HepG2 (cell line): Measurements from ENCODE around the gene C17orf58. TPM values are rescaled to one million over a fixed set of nuclear protein-coding genes. Genes with fewer than 3 reads are reported as not detected.

Experiments used
- ATAC-seq: fragments of 200-7000 bp; cut with Tn5 transposase; 3 replicates; pipeline ENCODE4 v1.9.1; 2020; ENCODE audit warnings: mild to moderate bottlenecking, moderate library complexity
- BruUV-seq: library from RNA; stranded (reverse); fragments of 400-500 nt; replicated peaks from 2 replicates; lab custom pipeline; 2021; lab: Mats Ljungman, UMichigan
- CTCF ChIA-PET: fragments of 300-600 bp; formaldehyde crosslinking; extraction: SDS; loops from one replicate; lab custom pipeline; 2021; ENCODE audit warnings: low total read pairs, inconsistent platforms, low intra/inter-chr PET ratio; lab: Yijun Ruan, JAX
- POLR2A ChIA-PET: fragments of 350-600 bp; sonication (Branson Sonifier 250); formaldehyde crosslinking; loops from one replicate; lab custom pipeline; 2020; ENCODE audit warnings: antibody characterized with exemption, inconsistent platforms; lab: Yijun Ruan, JAX
- DNase-seq: peaks from one replicate; pipeline ENCODE4 v3.0.0-alpha.2; 2015; ENCODE audit warnings: low spot score
- FAIRE-seq: peaks from 3 replicates; lab custom pipeline; 2011; peaks lifted over from hg19 to GRCh38; lab: Jason Lieb, UNC
- H2AFZ ChIP-seq: one replicate; pipeline ENCODE4 v1.6.1; 2011; ENCODE audit warnings: low read length, inconsistent platforms
- H3K27ac ChIP-seq: fragments of 300-600 bp; 3 replicates; pipeline ENCODE4 v1.8.0; 2011; ENCODE audit warnings: mixed run types, mild to moderate bottlenecking, mixed read lengths, low read length, inconsistent platforms; ENCODE audit not compliant: insufficient read depth; ENCODE audit errors: extremely low read length
- H3K27me3 ChIP-seq, 2 experiments: fragments of 200-600 bp in 1 of 2; 2 replicates in 1 of 2; 3 replicates in 1 of 2; pipeline versions ENCODE4 v1.6.0 to v1.8.0; 2011; ENCODE audit warnings: low read length in 2 of 2, mild to moderate bottlenecking in 2 of 2, moderate library complexity in 2 of 2, inconsistent platforms in 1 of 2; ENCODE audit not compliant: insufficient read depth in 2 of 2, control insufficient read depth in 1 of 2
- H3K36me3 ChIP-seq, 2 experiments: fragments of 200-600 bp in 1 of 2; replicated peaks in 1 of 2; 2 replicates in 1 of 2; 3 replicates in 1 of 2; pipeline versions ENCODE4 v1.5.1 to v1.8.0; 2011; ENCODE audit warnings: low read length in 2 of 2, inconsistent platforms in 1 of 2; ENCODE audit not compliant: insufficient read depth in 2 of 2, control insufficient read depth in 1 of 2
- H3K4me1 ChIP-seq: 2 replicates; pipeline ENCODE4 v1.5.1; 2012; ENCODE audit warnings: low read length, inconsistent platforms; ENCODE audit not compliant: insufficient read depth
- H3K4me2 ChIP-seq: 2 replicates; pipeline ENCODE4 v1.6.0; 2011; ENCODE audit warnings: low read depth, low read length, inconsistent platforms
- H3K4me3 ChIP-seq, 3 experiments: fragments of 200-600 bp in 1 of 3; sonication (generic), shearing (Covaris generic) in 1 of 3; replicated peaks in 1 of 3; 2 replicates each; pipeline ENCODE4 v1.5.1; 2011 to 2016; ENCODE audit warnings: low read length in 3 of 3, inconsistent platforms in 2 of 3, low read depth in 2 of 3, mild to moderate bottlenecking in 2 of 3, control low read depth in 1 of 3, mixed read lengths in 1 of 3; ENCODE audit not compliant: insufficient read depth in 1 of 3
- H3K79me2 ChIP-seq: one replicate; pipeline ENCODE4 v1.6.1; 2011; ENCODE audit warnings: low read length, inconsistent platforms; ENCODE audit not compliant: insufficient read depth
- H3K9ac ChIP-seq: 2 replicates; pipeline ENCODE4 v1.6.0; 2011; ENCODE audit warnings: mild to moderate bottlenecking, low read depth, low read length, inconsistent platforms; ENCODE audit not compliant: insufficient read depth
- H3K9me3 ChIP-seq: 2 replicates; pipeline ENCODE4 v1.5.1; 2012; ENCODE audit warnings: mild to moderate bottlenecking, low read length
- H4K20me1 ChIP-seq: 2 replicates; pipeline ENCODE4 v1.6.0; 2011; ENCODE audit warnings: inconsistent platforms, mild to moderate bottlenecking, low read length, moderate library complexity; ENCODE audit not compliant: insufficient read depth
- ADNP ChIP-seq: sonication (generic); formaldehyde crosslinking; IDR thresholded peaks from 2 replicates; pipeline ENCODE4 v1.4.0; 2020; ENCODE audit warnings: missing genetic modification reagents
- FOXA1 ChIP-seq, 2 experiments: fragments of 450-650 bp in 1 of 2; sonication (generic) in 1 of 2; formaldehyde crosslinking in 1 of 2; IDR thresholded peaks; 2 replicates each; pipeline versions ENCODE4 v1.4.0 to v1.6.1; 2016 to 2020; ENCODE audit warnings: missing genetic modification reagents in 1 of 2
- KDM4B ChIP-seq: sonication (generic); formaldehyde crosslinking; IDR thresholded peaks from 2 replicates; pipeline ENCODE4 v1.4.0; 2020; ENCODE audit warnings: missing genetic modification reagents
- MTA3 ChIP-seq: sonication (generic); formaldehyde crosslinking; IDR thresholded peaks from 2 replicates; pipeline ENCODE4 v1.4.0; 2020; ENCODE audit warnings: missing genetic modification reagents
- ZBTB33 ChIP-seq: sonication (generic); formaldehyde crosslinking; IDR thresholded peaks from 2 replicates; pipeline ENCODE4 v1.4.0; 2020; ENCODE audit warnings: missing genetic modification reagents
- ZMYM2 ChIP-seq: sonication (generic); formaldehyde crosslinking; IDR thresholded peaks from 2 replicates; pipeline ENCODE4 v1.8.0; 2022; ENCODE audit warnings: mild to moderate bottlenecking, missing genetic modification reagents
- ZMYM3 ChIP-seq: sonication (generic); formaldehyde crosslinking; IDR thresholded peaks from 2 replicates; pipeline ENCODE4 v1.5.1; 2020; ENCODE audit warnings: mild to moderate bottlenecking, missing genetic modification reagents
- ZNF234 ChIP-seq: sonication (generic); formaldehyde crosslinking; conservative IDR thresholded peaks from 2 replicates; pipeline ENCODE4 v1.5.1; 2020; ENCODE audit warnings: mild to moderate bottlenecking, missing genetic modification reagents
- ZNF280D ChIP-seq: sonication (generic); formaldehyde crosslinking; IDR thresholded peaks from 2 replicates; pipeline ENCODE4 v1.5.1; 2020; ENCODE audit warnings: mild to moderate bottlenecking, missing genetic modification reagents
- ZNF282 ChIP-seq: fragments of 450-650 bp; IDR thresholded peaks from 2 replicates; pipeline ENCODE4 v1.6.1; 2018; ENCODE audit not compliant: partially characterized antibody
- ZNF460 ChIP-seq: sonication (generic); formaldehyde crosslinking; IDR thresholded peaks from 2 replicates; pipeline ENCODE4 v1.5.1; 2020; ENCODE audit warnings: missing genetic modification reagents, mild to moderate bottlenecking, borderline replicate concordance
- ZNF615 ChIP-seq: sonication (generic); formaldehyde crosslinking; IDR thresholded peaks from 2 replicates; pipeline ENCODE4 v1.5.0; 2020; ENCODE audit warnings: mild to moderate bottlenecking, missing genetic modification reagents, borderline replicate concordance
- ZNF687 ChIP-seq: sonication (generic); formaldehyde crosslinking; IDR thresholded peaks from 2 replicates; pipeline ENCODE4 v1.5.1; 2020; ENCODE audit warnings: mild to moderate bottlenecking, missing genetic modification reagents, moderate library complexity
- ZNF775 ChIP-seq: sonication (generic); formaldehyde crosslinking; IDR thresholded peaks from 2 replicates; pipeline ENCODE4 v1.4.0; 2020; ENCODE audit warnings: missing genetic modification reagents, mild to moderate bottlenecking, moderate library complexity, borderline replicate concordance
- ZSCAN31 ChIP-seq: sonication (generic); formaldehyde crosslinking; IDR thresholded peaks from 2 replicates; pipeline ENCODE4 v1.5.0; 2020; ENCODE audit warnings: low read depth, mild to moderate bottlenecking, missing genetic modification reagents
- WGBS: methylation state at CpG from one replicate; pipeline ENCODE4 v1.1.6; 2017; ENCODE audit warnings: low lambda C conversion rate; 5-methylcytosine and 5-hydroxymethylcytosine counted together
- in situ Hi-C: cut with HindIII; loops from 2 replicates; pipeline ENCODE4 v1.10.0; 2017; ENCODE audit warnings: low pct_unique_long_range_greater_than_20kb; ENCODE audit not compliant: extremely low pct_ligation_motif_present
- intact Hi-C: fragments of 100-400 bp; cut with micrococcal nuclease; formaldehyde crosslinking; loops from one replicate; pipeline ENCODE4 v1.10.0; 2022; ENCODE audit not compliant: unreplicated experiment
- polyA plus RNA-seq, 8 experiments: library from polyadenylated mRNA; depleted of rRNA in 3 of 8; stranded (reverse) in 7 of 8; unstranded in 1 of 8; fragments of >200 nt; fragmentation: Illumina TruSeq in 4 of 8; extraction: Trizol in 4 of 8; gene quantifications; 2 replicates each; pipeline versions ENCODE4 v1.2.1 to v1.2.3, GENCODE V29; 2011 to 2016; ENCODE audit warnings: low read depth in 4 of 8, missing spikeins in 1 of 8, mixed read lengths in 1 of 8; ENCODE audit not compliant: insufficient read depth in 1 of 8
- total RNA-seq, 5 experiments: library from RNA; depleted of rRNA; stranded (reverse); fragments of >200 nt; fragmentation: Illumina TruSeq; extraction: Trizol; gene quantifications; 2 replicates each; pipeline ENCODE4 v1.2.3, GENCODE V29; 2016; ENCODE audit warnings: low read depth in 1 of 5

The C17orf58 gene
- total and polyA plus RNA-seq, 2 of the 13 experiments (the other 11 are each of a cell fraction or from before 2014, with no cell fraction given), result 15.6 to 15.8 TPM

- TF ChIP-seq ZNF687 (CRISPR knock-in tag) (peak; percentile 26; the same call in 1 of the 2 replicates), ZMYM3 (CRISPR knock-in tag) (peak; percentile 91), ADNP (0 out of 2 replicates have a peak, but pooled peaks have one; percentile 44), ZNF460 (CRISPR knock-in tag) (peak; percentile 94), ZBTB33 (CRISPR knock-in tag) (peak; percentile 93), ZMYM2 (peak; percentile 61; the same call in 1 of the 2 replicates)
These were observed 26.3 kb upstream of the C17orf58 start (continued) for GRCh38 chr17:68022547-68022946.

- no peaks in the 10 kb centered on the region for H3K9me3 ChIP-seq
- ChIA-PET POLR2A (no interaction called here), CTCF (no interaction called here)
- H3K4me1 ChIP-seq, result peaks cover 40% of the 10 kb centered on the region
- no peak overlapping the region for H2AFZ ChIP-seq
- no peak overlapping the region for H3K27ac ChIP-seq
- no peak for DNase-seq
- no peak overlapping the region for H3K4me3 ChIP-seq
- no peak overlapping the region for H3K4me2 ChIP-seq
- ATAC-seq, result no peak
- in situ Hi-C loops (no loop called here), intact Hi-C loops (loop anchor here (2.0 kb wide), 1 partner anchor 13 kb away; the partner anchor contains the start of gene KPNA2)
- no peaks in the 10 kb centered on the region for H4K20me1 ChIP-seq
- no peaks in the 10 kb centered on the region for H3K79me2 ChIP-seq
- H3K27me3 ChIP-seq, result no peaks in the 10 kb centered on the region; a peak in 1 of 5 replicates
- H3K36me3 ChIP-seq, result no peaks in the 10 kb centered on the region
- BruUV-seq, result no TSS peak
- WGBS, result 91% methylated on average over 8 of the region's 8 CpGs
- H3K9ac ChIP-seq, result no peak overlapping the region
- FAIRE-seq, result no peak
- TF ChIP-seq KDM4B (CRISPR knock-in tag), result no peak
- no peak for TF ChIP-seq ZNF282
- TF ChIP-seq MTA3, result no peak
- TF ChIP-seq ZNF775 (CRISPR knock-in tag), result no peak
- TF ChIP-seq ZNF615, result no peak
- TF ChIP-seq ZNF280D, result no peak
- no peak for TF ChIP-seq ZNF234 (CRISPR knock-in tag)
- no peak for TF ChIP-seq FOXA1 (IDR thresholded peaks at IDR 0.05)
- TF ChIP-seq FOXA1 (CRISPR knock-in tag; IDR thresholded peaks at IDR 0.05), result no peak
- no peak for TF ChIP-seq ZSCAN31
These were observed 25.7 kb upstream of the C17orf58 start for GRCh38 chr17:68021963-68022362.
